Stimulated activated CD4-positive, alpha-beta T cell treated with anti-CD3 and anti-CD28 coated beads, Interleukin-2, amount 100 ng/mL, for 48 hours (primary cell): ENCODE results near the gene RAB7A.
A peak's percentile ranks its signal among the peaks of the same experiment; 100 is the strongest.

ENCODE experiments used
- DNase-seq, 2 donors: peaks; one replicate each; pipeline ENCODE4 v3.0.0-alpha.2; 2020

The RAB7A gene

DNA sequence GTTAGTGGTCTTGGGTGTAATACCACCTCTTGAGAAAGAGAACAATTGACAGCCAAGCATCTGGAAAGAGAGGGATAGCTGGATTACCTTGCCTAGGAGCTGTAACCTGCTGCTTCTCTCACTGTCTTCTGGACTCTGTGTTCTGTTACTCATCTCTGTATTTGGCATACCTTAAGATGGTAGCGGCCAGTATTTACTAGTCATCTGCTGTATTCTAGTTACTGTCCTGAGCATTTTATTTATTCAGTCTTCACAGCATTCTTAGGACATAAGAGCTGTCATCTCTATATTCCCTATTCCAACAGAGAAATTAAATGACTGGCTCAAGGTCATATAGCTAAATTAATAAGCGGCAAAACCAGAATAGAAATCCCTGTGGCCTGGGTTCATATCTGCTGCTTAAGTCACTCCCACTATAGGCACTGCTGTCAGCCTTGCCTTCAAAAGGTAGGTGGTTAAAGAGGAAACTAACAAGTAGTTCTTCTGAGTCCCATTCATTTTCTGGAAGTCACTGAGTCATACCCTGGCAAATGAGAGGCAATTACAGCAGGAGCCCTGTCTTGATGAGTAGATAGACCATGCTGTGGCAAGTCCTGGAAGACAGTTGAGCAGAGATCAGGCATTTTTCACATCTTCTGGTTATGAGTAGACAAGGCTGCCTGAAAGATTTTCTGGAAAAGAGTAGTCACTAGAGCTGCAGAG, 68.2 kb downstream of the RAB7A start:
- peak; percentile 29 to 34 for DNase-seq

DNA sequence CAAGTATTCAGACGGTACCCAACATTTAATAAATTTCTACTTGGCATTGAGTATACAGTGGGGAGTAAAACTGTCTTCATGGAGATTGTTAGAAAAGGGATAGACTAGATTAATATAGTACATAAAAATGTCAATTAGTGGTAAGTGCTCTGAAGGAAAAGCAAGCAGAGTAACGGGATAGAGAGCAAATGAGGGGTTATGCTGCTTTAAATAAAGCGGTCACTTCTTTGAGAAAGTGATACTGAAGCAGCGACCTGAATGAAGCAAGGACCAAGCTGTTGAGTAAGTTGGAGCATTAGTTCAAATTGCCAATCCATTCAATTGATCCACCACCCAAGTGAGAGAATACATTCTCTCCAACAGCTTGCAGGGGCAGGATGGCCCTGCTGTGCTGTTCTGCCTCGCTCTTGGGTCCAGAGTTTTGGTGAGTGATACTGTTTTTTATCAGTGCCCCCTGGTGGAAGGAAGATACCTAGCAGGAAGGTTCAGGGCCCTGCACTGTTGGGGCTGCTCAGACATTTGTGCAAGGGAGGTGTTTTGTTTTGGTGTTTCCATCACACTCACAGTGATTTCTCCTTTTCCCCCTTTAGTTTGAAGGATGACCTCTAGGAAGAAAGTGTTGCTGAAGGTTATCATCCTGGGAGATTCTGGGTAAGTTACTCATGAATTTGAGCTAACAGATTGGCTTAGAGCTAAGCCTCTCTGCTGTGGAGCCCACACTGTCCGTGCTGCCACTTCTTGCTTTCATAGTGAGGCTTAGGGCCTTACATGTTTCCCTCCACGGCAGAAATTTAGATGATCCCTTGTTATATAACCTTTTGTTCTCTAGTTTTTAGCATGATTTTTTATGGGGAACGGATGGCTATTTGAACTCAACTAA, 69.0 kb downstream of the RAB7A start:
- peak; percentile 42 to 55 for DNase-seq

DNA sequence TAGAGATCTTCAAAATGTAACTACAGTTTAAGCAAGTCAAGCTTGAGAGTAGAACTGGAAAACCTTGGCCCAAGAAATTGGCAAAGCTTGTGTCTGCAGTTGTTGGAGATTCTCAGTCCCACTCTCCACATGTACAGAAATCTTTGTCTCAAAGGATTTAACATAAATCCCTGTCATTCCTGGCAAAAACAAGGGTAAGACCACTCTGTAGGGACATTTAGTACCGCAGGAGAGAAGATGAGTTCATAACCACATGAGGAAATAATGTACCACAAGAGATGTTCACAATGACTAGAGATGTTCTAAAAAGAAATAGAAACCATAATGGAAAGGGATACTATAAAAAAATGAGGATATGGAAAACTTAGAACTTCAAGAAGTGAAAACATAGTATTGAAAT, 73.7 kb downstream of the RAB7A start:
- DNase-seq, result no peak

DNA sequence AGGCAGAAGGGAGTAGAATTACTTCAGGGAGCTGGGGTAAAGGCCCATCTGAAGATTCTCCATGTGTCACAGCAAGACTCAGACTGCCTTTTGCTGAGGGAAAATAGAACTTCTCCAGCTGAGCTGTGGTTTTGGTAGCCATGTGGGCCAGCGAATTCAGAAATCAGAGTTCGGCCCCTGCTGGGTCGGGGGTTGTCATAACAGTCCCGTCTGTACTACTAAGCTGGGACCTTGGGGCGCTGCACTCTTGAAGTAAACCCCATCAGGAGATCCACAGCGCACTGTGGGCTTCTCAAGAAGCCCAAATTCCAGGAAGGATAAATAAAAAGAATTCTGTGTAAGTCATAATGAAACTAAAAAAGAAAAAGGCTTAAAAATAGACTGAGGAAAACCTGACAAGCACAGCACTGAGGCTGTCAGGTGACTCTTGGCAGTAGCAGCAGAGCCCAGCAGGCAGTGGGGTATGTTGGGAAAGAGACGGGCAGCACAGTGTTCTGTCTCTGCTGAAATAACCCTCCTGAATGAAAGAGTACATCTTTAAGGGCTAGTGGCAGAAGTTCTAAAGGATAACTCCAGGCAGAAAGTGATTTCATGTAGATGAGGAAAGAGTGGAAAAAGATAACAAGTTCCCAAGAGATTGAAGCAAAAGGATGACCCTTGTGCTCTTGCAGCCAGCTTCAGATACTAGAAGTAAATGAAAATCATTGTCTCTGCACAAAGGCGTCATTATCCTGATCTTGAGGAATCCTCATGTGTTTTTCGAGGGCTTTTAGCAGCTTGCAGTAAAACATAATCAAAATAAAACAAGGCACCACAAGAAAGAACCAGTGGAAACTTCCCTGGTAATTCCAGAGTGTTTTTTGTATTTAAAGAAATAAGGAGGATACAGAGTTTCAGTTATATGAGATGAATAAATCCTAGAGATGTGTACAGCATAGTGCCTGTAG, 74.5 kb downstream of the RAB7A start:
- DNase-seq, result peak; percentile 47 to 51

DNA sequence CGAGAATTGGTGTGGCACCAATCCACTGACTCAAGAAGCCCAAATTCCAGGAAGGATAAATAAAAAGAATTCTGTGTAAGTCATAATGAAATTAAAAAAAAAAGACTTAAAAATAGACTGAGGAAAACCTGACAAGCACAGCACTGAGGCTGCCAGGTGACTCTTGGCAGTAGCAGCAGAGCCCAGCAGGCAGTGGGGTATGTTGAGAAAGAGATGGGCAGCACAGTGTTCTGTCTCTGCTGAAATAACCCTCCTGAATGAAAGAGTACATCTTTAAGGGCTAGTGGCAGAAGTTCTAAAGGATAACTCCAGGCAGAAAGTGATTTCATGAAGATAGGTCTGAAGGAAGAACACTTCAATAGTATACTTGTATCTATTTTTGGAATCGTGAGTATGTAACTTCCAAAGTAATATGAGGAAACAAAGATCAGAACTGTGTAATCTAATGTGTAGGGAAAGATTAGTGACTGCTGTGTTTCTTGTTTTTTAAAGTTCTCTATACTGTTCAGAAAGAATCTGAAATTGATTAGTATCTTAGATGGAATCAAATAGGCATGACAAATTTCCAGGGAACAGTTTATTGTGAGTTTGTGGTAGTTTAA, 75.9 kb downstream of the RAB7A start:
- no peak for DNase-seq

DNA sequence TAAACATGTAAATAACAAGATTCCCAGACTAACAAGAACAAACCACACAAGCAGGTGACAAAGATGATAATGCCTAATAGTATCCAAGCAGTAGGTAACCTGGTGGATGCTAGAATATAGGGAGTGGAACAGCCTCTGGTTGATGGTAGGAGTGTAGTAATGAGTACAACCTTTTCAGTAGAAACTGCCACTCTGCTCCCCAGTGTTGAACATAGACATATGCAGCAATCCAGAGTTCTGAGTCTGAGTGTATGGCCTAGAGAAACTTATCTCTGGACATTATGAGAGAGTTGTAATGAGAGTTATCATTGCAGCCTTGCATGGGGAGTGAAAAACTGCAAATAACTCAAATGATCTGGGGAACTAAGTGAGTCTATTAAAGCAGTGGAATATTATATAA, 77.3 kb downstream of the RAB7A start:
- DNase-seq, result no peak

DNA sequence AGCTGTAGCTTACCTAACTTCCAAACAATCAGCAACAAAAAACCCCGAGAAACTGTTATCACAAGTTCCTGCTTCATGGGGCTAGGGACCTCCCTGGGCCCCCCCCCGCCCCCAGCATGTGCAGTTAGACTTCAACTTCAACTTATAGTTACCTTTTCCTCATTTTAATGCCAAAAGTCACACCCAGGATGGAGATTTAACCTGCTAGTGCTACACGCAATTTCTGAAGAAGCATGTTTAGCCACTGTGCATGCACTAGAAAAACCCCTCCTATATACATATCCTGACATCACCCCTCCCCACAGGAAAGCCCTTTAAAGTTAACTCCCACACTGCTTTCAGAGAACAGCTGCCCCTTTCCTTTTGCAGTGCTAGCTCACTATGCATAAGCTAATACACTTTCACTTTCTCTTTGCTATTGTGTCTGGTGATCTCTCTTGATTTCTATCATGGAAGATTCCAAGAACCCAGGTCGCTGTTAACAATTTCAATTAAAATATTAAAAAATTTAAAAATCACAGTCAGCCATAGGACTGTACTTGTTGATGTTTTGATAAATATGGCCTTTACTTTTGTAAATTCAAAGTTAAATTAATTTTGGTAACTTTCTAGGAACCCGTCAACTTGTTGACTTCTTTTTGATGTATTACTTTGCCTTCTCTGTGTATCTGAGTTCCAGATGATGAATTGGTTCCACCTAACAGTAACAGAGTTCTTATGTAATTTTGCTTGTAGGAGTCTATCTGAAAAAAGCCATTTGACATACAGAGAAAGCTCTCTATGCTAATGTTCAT, 78.2 kb downstream of the RAB7A start:
- DNase-seq, result peak; percentile 34 to 36

DNA sequence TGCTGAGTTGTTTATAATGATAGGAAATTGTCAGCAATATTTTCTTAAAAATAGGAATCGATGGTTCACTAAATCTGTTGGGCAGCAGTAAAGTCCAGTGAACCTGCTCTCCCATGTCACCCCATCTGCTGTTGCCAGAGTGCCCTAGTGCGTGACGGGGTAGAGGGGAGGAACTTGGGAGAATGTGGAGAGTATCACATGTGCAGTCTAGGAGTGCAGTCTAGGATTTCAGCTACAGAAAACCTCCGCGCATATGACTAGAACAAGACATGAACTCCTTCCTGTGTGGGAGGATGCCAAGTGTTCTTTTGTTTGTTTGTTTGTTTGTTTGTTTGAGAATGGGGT, 78.8 kb downstream of the RAB7A start:
- no peak for DNase-seq

DNA sequence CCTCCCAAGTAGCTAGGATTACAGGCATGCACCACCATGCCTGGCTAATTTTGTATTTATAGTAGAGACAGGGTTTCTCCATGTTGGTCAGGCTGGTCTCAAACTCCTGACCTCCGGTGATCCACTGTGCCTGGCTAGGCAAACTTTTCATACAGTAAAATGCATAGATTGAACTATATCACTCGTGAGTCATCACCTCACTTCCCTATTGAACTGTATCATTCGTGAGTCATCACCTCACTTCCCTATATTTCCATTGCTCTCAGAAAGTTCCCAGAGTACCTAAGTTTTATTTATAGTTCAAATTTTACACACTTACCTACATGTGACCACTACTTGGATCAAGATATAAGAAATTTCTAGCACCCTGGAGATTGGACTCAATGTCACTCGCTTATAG, 79.8 kb downstream of the RAB7A start:
- no peak for DNase-seq

DNA sequence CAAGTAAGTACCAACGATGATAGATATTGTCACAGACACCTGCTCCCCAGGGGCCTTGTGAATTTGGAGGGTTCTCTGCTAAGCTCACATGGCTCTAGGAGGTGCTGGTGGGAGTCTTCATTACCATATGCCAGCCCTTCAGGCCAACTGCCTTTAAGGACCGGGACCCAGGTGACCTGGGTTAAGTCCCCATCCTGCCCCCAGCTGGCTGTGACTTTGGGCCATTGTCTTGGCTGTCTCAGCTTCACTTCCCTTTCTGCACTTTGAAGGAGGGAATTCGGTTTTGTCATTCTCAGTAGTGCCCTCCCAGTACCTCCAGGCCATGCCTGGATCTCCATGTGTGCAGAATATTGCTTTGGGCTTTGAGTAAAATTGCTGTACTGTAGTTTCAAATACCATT, 80.6 kb downstream of the RAB7A start:
- DNase-seq, result no peak

DNA sequence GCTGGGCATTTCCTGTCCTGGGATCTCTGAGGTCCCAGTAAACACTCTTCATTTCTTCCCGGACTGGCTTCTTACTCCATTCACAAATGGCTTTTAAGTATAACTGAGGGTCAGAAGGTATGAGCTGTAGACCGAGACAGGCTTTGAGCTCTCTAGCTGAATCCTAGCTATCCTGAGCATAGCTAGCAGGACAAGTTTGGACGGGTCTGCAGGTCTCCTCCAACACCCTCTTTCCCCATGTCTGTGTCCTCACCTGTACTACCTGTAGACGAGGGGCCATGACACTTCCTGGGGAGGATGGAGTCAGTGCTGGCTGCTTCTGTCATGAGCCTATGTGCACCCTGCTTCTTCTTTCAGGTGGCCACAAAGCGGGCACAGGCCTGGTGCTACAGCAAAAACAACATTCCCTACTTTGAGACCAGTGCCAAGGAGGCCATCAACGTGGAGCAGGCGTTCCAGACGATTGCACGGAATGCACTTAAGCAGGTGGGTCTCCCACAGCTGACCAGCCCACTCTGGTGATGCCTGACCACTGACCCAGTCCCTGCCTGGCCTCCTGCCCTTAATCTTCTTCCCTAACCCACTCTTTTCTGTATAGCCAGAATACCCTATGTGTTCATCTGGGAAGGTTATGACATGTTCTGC, 81.3 kb downstream of the RAB7A start:
- DNase-seq, result no peak

DNA sequence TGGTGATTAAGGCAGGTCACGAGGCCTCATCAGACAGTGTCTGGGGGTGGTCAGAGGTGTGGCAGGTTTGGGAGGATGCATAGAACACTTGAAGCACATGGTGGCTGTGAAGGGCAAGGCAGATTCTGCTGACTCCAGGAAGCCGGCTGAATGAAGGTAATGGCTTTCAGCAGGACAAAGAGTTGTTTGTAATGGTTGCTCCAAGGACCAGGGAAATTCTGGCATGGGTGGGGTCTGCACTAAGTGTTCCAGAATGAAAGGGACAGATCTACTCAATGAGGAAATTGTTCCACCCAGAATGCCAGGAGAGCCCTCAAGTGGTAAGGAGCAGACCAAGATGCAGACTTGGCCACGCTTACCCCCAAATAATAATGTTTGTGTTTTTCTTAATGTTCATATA, 82.7 kb downstream of the RAB7A start:
- DNase-seq, result no peak

DNA sequence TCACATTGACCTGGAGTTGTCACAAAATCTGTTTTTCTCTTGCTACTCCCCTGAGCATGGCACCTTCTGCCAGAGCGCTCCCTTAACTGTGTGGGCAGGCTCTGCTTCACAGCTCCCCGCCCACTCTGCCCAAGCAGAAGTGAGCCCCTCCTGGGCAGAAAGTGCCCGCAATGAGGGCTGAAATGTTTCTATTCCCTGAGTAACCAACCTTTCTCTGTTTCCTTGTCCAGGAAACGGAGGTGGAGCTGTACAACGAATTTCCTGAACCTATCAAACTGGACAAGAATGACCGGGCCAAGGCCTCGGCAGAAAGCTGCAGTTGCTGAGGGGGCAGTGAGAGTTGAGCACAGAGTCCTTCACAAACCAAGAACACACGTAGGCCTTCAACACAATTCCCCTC, 87.1 kb downstream of the RAB7A start:
- no peak for DNase-seq

DNA sequence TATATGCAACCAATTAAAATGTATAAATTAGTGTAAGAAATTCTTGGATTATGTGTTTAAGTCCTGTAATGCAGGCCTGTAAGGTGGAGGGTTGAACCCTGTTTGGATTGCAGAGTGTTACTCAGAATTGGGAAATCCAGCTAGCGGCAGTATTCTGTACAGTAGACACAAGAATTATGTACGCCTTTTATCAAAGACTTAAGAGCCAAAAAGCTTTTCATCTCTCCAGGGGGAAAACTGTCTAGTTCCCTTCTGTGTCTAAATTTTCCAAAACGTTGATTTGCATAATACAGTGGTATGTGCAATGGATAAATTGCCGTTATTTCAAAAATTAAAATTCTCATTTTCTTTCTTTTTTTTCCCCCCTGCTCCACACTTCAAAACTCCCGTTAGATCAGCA, 88.1 kb downstream of the RAB7A start:
- DNase-seq, result no peak

DNA sequence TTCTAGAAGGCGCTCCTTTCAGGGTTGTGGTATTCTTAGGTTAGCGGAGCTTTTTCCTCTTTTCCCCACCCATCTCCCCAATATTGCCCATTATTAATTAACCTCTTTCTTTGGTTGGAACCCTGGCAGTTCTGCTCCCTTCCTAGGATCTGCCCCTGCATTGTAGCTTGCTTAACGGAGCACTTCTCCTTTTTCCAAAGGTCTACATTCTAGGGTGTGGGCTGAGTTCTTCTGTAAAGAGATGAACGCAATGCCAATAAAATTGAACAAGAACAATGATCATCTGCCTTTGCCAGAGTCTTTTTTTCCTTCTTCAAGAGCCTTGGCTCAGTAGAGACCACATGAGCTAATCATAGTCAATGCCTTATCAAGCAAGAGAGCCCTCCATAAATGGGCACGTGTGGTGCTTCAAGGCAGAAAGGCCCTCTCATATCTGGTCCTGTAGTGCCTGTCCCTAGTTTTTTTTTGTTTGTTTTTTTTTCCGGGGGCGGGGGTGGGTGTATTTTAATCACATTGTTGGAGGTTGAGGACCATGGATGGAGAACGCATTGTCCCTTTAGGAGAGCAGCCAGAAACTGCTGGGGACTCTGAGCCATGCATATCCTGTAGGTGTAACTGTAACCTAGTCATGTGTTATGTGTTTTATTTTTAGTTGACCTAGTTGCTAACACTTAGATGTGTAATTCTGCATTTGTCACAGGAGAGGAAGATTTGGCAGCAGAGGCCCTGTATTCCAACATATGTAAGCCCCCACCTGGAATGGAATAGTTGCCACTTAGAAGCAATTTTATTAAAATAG, 88.7 kb downstream of the RAB7A start:
- DNase-seq, result no peak

DNA sequence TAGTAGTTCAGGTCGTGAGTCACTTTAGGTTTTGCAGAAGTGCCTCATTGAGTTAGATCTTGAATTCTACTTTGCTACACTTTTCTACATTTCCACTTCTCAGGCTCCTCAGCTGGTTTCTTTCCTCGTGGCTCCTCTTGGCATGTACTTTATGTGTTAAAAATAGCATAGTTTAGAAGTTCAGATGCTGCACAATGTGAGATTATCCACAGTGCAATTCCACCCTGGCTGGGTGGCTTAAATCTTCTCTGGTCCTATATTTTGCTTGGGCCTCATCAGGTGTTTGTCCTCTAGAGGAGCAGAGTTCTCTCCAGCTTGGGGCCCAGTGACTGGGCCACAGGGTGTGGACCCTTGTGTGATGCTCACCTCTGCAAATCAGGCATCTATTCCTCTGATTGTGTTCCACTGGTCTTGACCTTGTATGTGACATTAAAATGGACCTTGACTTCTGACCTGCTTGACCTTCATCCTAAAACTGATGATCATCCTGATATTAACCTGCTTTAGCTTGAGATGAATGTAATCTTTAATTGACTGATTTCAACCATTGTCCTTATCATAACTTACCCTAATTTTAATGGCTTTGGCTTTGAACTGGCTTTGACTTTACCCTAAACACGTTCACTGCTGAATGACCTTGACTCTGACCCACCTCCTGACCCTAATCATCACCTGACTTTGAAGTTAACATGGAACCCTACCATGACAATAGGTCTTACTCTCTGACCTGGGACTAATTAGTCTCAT, 89.5 kb downstream of the RAB7A start:
- no peak for DNase-seq

DNA sequence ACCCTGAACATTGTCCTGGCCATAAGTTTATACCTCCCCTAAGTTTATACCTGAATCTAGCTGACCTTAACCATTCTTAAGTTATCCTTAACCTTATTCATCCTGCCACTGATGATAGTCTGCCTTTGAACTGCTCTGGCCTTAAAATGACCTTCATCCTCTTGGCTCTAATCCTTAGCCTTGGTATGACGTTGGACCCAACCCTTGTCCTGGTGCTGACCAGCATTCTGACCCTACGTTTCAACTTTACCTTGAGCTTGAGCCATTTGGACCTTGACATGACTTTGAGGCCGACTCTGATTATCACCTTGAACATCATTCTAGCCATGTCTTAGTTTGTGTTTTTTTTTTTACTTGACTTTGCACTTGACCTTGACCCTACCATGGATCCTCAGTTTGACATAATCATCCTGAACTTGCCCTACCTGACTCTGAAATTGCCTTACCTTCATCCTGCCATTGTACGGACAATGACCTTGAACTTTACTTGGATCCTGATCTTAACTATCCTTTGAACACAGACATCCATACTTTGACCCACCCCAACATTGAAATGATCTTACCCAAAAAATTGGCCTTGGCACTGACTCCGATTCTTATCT, 92.3 kb downstream of the RAB7A start:
- no peak for DNase-seq

DNA sequence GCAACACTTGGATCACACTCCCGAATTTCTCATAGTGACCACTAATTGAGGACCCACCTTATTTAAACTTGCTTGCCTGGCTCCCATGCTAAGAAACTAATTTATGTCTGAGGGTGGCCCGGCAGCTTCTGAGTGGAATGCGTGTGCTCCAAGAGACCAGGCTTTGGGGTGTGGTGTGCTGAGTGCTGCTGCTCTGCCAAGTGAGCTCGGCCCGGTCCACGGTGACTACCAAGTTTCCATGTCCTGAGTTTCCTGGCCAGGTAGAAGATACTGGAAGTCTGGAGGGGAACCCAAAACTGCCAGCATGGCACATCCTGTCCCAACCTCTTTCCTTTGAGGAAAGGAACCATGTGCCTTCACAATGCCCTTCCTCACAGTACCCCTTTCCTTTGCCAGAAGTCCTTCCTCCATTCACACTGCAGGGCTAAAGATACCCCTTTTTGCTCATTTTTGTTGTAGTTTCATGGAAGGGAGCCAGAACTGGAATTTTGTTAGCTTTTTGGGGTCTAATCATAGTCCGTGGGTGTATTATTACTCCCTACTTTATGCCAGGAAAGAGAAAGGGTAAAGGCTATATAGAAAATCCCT, 94.4 kb downstream of the RAB7A start:
- DNase-seq, result no peak

DNA sequence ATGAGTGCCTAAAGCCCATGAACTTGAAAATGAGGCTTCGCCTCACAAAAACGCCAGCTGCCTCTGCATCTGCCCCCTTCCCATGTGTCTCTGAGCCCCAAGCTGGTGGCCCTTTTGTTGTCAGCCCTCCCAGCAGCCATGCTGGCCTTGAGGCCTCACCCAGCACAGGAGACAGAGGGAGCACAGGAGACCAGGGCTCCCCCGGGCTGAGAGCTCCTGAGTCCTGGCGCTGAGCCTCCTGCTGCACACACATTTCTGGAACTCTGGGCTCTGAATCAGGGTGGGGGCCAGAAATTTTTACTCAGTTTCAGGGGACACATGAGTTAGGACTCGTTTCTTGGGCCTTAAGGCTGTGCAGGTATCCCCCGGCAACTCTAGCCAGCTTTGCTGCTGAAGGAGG, 97.0 kb downstream of the RAB7A start:
- DNase-seq, result no peak
